GM12874 (cell line): ENCODE data around the gene TRIM16.
"Not testable (repeated sequence)": the region's sequence is repeated elsewhere in the genome, so short reads cannot be mapped to it uniquely, and the experiment has no call there.

Experiments used
- TF ChIP-seq, protein P1 (sequence below): IDR thresholded peaks from 2 replicates; pipeline ENCODE4 v1.5.1; 2011; ENCODE audit warnings: low read depth, mild to moderate bottlenecking, control low read depth, low read length, moderate library complexity; ENCODE audit not compliant: insufficient read depth

TRIM16 gene

DNA sequence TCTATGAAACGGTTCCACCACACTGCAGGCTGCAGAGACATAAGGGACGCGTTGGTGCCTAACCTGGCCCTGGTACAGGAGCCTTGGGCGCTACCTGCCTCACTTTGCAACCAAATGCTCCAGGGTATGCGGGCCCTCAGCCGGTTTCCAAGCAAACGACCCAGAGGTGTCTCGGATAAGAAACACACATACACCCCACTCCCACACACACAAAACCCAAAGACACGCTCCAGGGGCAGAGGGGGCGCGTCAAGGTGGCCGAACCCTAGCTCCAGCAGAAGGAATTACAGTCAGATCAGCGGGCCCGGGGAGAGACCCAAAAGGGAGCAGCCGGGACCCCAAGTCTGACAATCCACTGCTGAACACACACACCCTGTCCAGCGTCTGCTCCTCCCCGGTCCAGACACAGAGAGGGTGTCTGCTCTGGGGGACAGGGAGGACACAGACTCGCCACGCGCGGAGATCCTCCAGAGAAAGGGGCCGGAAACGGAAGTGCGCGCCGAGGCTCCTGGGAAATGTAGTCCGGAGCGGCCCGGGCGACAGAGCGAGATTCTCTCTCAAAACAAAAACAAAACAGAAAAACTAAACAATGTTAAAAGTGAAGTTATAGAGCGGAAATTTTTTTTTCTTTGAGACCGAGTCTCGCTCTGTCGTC lies at the start of gene TRIM16:
TRIM16 (minus strand) TSS at position 488 of the 655 bp plus-strand sequence. CDS start 32,702 bp downstream, outside the sequence.
- TF ChIP-seq, protein P1, sequence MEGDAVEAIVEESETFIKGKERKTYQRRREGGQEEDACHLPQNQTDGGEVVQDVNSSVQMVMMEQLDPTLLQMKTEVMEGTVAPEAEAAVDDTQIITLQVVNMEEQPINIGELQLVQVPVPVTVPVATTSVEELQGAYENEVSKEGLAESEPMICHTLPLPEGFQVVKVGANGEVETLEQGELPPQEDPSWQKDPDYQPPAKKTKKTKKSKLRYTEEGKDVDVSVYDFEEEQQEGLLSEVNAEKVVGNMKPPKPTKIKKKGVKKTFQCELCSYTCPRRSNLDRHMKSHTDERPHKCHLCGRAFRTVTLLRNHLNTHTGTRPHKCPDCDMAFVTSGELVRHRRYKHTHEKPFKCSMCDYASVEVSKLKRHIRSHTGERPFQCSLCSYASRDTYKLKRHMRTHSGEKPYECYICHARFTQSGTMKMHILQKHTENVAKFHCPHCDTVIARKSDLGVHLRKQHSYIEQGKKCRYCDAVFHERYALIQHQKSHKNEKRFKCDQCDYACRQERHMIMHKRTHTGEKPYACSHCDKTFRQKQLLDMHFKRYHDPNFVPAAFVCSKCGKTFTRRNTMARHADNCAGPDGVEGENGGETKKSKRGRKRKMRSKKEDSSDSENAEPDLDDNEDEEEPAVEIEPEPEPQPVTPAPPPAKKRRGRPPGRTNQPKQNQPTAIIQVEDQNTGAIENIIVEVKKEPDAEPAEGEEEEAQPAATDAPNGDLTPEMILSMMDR: not testable (repeated sequence)

DNA sequence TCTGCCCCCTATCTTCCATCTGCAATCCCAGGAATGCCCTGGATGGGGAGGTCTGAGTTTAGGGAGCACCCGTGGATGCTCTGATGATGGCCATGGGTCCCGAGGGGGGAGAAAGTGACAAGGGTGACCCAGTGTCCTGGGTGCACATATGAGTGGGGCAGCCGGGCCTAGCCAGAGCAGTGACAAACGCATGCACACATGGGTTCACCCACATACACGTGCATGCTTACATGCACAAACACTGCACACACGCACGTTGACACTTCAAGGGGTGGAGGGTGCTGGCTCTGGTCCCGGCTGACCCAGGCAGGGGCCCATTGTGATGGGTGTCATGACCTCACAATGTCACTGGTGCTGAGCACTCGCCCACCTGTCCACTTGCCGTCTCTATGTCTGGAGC lies 47.8 kb upstream of the TRIM16 start, which contains the start of gene TBC1D26:
TBC1D26 (plus strand) TSS at position 384 of the 400 bp plus-strand sequence. CDS start 3,066 bp downstream, outside the sequence.
- TF ChIP-seq, protein P1: not testable (repeated sequence)

DNA sequence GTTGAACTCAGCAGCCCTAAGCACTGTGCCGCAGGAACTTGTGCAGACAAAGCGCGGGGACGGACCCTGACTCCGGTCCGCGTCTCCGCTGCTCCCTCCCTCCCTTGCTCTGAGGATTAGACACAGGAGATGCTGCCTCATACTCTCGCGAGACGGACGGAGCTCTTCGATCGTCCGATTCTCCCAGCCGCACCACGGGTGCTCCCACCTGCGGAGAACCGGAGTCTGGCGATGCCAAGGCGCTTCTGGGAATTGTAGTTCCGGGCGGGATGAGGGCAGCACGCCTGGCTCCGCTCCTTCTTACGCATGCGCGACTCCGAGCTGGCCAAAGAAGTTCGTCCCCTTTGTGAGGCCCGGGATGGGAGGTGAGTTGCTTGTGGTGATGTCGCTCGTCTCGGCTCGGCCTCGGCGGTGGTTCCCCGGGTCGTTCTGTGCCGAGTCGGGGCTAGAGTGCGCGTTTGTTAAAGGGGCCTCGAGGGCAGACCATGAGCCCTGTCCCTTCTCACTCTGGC lies 15.4 kb upstream of the TRIM16 start, which contains the start of gene ZNF286A:
ZNF286A (plus strand) TSS at position 340 of the 512 bp plus-strand sequence. CDS start 578 bp downstream, outside the sequence.
- TF ChIP-seq, protein P1: not testable (repeated sequence)

DNA sequence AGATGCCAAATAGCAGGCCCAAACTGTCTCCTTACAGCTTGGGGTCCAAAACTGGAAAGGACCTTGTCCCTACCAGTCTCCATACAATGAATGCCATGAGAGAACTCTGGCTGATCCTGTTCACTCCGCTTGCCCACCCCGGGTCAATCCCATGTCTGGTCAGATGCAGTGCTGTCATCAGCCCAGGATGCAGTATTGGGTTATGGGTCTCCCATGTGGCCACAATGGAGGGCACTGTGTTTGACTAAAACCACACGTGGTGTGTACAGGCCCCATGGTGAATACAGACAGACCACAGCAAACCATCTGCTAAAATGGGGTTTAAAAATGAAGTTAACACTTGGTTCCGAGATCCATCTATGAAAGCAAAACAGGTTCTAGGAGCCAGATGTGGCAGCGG lies 20.4 kb downstream of the TRIM16 start:
- TF ChIP-seq, protein P1: no peak

DNA sequence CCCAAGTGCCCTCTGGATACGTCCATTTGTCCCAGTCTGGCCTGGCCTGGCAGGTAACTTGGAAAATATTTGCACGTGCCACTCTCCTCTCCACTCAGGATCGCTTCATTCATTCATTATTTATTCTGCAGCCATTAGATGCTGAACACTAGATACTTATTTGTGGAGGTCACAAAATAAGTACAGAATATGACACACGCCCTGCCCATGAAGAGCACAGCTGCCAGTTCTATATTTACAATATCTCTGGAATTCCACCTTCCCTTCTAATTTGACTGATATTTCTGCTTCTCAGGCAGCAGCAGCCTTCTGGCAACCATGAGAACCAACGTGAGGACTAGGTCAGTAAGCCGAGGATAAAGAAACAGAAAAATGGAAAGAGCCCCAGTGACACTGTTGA lies 20.9 kb downstream of the TRIM16 start:
- TF ChIP-seq, protein P1: no peak

DNA sequence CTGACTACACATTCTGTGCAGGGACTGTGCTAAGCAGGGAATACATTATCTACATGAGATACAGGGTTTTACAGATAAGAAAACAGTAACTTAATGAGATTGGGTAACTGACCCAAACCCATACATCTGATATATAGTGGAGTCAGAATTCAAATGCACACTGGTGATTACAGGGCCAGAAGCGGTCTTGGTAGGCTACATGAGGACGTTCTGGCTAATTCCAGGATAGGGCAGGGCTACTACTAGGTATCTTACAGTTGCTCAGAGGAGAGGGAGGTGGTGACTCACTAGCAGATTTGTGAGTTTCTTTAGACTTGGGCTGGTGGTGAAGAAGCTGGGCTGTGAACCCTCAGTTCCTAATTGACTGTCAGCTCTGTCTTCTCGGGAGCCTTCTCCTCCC lies 21.4 kb downstream of the TRIM16 start:
- TF ChIP-seq, protein P1: no peak

DNA sequence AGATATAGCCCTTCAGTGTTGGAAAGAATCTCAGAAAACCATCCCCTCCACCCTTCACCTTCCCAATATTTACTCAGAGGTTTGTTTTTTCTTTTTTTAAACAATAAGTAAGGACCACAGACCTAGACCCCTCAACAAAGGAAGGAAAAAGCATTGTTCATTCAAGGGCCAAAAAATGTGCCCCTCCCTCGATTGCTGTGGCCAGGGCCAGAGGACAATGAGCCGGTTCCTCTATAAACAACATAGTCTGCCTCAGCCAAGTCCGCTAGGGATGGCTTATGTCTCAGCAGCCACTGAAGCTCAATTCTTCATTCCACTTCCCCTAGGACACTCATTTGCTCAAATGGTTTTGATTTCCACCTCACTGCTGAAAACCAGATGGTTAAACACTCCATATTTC lies 24.0 kb downstream of the TRIM16 start:
- TF ChIP-seq, protein P1: no peak
